ENCODE measurements around the gene PLB1.

Gene PLB1

DNA sequence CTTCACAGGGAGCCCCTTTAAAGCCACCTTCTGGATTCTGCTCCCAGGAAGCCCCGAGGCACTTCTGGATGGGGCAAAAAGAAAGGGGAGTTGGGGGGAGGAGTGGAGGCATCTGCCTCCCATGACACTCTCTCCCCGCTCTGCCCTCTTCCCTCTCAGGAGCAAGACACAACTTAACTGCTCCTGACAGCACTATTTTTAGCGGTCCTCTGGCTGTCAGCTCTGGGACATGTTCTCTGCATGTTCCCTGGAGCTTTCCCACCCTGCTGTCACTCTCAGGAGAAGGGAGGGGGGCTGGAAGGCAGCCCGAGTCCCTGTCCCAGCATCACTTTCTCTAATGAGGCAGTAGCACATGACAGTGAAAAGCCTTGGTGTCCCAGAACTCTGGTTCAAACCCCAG is 32.3 kb downstream of the PLB1 start:
- DNase-seq (ENCODE audit: low read depth, low spot score): no peak
- POLR2A ChIA-PET: no interaction called here
- TF ChIP-seq, protein P1, sequence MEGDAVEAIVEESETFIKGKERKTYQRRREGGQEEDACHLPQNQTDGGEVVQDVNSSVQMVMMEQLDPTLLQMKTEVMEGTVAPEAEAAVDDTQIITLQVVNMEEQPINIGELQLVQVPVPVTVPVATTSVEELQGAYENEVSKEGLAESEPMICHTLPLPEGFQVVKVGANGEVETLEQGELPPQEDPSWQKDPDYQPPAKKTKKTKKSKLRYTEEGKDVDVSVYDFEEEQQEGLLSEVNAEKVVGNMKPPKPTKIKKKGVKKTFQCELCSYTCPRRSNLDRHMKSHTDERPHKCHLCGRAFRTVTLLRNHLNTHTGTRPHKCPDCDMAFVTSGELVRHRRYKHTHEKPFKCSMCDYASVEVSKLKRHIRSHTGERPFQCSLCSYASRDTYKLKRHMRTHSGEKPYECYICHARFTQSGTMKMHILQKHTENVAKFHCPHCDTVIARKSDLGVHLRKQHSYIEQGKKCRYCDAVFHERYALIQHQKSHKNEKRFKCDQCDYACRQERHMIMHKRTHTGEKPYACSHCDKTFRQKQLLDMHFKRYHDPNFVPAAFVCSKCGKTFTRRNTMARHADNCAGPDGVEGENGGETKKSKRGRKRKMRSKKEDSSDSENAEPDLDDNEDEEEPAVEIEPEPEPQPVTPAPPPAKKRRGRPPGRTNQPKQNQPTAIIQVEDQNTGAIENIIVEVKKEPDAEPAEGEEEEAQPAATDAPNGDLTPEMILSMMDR (IDR thresholded peaks at IDR 0.05; ENCODE audit: insufficient read depth, low read length, missing control alignments): no peak

DNA sequence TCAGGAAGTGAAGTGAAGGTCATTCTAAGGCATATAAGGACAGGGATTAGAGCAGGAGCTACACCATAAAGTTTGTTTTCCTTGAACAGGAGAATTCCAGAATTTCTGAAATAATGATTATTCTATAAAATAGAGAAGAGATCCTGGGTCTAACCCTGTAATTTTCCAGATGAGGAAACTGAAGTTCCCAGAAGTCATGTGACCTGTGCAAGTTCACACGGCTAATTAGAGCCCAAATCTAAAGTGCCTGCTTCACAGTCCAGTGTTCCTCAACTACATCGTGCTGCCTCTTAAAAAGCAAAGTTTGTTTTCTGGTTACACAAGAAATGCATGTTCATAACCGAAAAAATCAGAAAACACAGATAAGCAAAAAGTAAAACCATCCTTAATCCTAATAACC is 34.9 kb downstream of the PLB1 start:
- ChIA-PET POLR2A (no interaction called here), CTCF (interaction anchor here (0.9 kb wide), 1 partner anchor 36 kb away, joined by 3 read pairs; no protein-coding TSS in a partner anchor)
- DNase-seq (ENCODE audit: low read depth, low spot score): no peak
- H3K4me3 ChIP-seq (ENCODE audit: low read depth, low read length): no peak overlapping the region
- TF ChIP-seq, protein P1 (IDR thresholded peaks at IDR 0.05; ENCODE audit: insufficient read depth, low read length, missing control alignments): no peak

More for the DNA sequence above, 32.3 kb downstream of the PLB1 start:
- CTCF ChIA-PET: interaction anchor here (0.9 kb wide), 1 partner anchor 824 kb away, joined by 3 read pairs; no protein-coding TSS in a partner anchor
- no peak overlapping the region for H3K4me3 ChIP-seq (ENCODE audit: low read depth, low read length)

DNA sequence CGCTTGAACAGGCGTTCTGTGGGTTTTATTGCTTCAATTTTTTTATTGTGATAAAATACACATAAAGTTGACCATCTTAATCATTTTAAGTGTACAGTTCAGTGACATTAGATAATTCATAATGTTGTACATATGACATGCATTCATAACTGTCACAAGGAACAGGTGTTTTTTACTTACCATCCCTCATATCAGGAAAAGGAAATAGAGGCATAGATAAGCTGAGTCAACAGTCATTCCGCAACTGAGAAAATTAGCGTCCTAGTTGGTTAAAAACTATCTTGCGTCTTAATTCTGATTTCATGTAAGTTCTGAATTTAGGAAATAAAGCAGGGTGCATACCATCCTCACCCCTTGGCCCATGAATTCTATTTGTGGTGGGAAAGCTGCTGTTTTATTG is 36.5 kb downstream of the PLB1 start:
- POLR2A ChIA-PET: no interaction called here
- H3K4me3 ChIP-seq (ENCODE audit: low read depth, low read length): no peak overlapping the region
- TF ChIP-seq, protein P1 (IDR thresholded peaks at IDR 0.05; ENCODE audit: insufficient read depth, low read length, missing control alignments): no peak
- CTCF ChIA-PET: interaction anchor here (1.7 kb wide), 1 partner anchor 18 kb away, joined by 5 read pairs; no protein-coding TSS in a partner anchor
- DNase-seq (ENCODE audit: low read depth, low spot score): no peak

DNA sequence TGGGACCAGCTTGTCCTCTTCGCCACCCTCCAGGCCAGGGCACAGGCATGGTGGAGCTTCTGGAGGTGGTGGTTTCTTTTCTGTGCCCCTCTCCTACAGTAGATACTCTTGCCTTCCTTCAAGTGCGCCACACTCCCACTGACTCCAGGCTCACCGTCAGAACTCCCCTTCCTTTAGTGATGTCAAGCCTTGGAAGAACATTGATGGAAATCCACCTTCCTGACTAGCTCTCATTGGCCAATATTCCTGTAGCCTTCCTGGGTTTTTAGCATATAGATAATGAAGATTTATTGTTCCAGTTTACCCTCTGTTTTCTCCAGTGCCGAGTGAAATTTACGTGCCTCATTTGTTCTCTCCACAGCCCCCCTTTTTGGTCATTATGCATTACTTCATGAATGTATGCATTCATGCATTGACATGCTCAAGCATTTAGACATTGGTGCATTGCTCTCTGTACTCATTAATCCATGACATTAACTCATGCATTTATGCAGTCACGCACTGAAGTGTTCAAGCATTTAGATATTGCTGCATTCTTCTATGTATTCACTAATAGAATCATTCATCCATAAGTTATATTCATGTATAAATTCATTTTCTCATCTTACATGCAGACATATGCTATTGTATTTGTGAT is 37.3 kb downstream of the PLB1 start:
- CTCF ChIA-PET: interaction anchor here (1.7 kb wide), 1 partner anchor 18 kb away, joined by 5 read pairs; no protein-coding TSS in a partner anchor

DNA sequence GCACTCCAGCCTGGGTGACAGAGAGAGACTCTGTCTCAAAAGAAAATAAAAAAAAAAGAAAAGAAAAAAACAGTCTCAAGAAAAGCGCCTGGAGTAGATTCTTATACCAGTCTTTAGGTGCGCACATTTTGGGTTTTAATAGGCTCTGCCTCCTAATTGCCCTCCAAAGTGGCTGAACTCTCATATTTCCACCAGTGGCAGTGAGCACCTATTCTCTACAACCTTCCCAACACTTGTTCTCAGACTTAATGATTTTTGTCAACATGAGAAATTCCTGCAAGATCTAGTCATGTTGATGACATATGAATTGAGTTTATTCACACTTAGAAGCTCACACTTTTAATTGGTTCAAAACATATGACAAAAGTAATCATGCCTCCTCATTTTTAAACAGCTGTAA is 39.0 kb downstream of the PLB1 start:
- CTCF ChIA-PET: interaction anchor here (1.0 kb wide), 1 partner anchor 10 kb away, joined by 3 read pairs; no protein-coding TSS in a partner anchor
- POLR2A ChIA-PET: no interaction called here
- TF ChIP-seq, protein P1 (IDR thresholded peaks at IDR 0.05; ENCODE audit: insufficient read depth, low read length, missing control alignments): no peak
- no peak overlapping the region for H3K4me3 ChIP-seq (ENCODE audit: low read depth, low read length)
- no peak for DNase-seq (ENCODE audit: low read depth, low spot score)

More for the DNA sequence above, 37.3 kb downstream of the PLB1 start:
- TF ChIP-seq, protein P1 (IDR thresholded peaks at IDR 0.05; ENCODE audit: insufficient read depth, low read length, missing control alignments): no peak
- no peak for DNase-seq (ENCODE audit: low read depth, low spot score)
- H3K4me3 ChIP-seq (ENCODE audit: low read depth, low read length): no peak overlapping the region
- POLR2A ChIA-PET: no interaction called here

DNA sequence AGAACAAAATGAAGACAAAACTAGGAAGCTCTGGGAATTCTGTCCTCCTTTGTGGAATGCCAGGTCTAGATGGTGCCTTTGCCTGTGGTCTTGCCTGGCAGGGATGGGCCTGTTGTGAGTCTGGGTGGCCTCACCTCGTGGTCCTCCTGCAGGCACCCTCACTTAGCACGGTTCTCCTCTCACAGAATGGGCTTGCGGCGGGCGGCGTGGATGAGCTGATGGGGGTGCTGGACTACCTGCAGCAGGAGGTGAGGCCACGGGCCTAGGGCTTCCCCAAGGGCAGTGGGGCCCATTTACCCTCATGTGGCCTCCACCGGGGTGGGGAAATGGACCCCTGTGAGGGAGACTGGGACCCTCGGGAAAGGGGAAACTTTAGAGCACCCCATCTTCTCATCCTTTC is 42.3 kb downstream of the PLB1 start:
- DNase-seq (ENCODE audit: low read depth, low spot score): no peak
- H3K4me3 ChIP-seq (ENCODE audit: low read depth, low read length): no peak overlapping the region
- ChIA-PET CTCF (no interaction called here), POLR2A (no interaction called here)
- TF ChIP-seq, protein P1 (IDR thresholded peaks at IDR 0.05; ENCODE audit: insufficient read depth, low read length, missing control alignments): no peak

All from AG04449 (cell line).